Ishikawa (cell line): ENCODE results near the gene PCYT1A.

Experiments
- CEBPB ChIP-seq: IDR thresholded peaks from 2 replicates; pipeline ENCODE4 v1.6.1; 2012
- CREB1 ChIP-seq: IDR thresholded peaks from 2 replicates; pipeline ENCODE4 v1.6.1; 2012; ENCODE audit warnings: low read depth
- EGR1 ChIP-seq: IDR thresholded peaks from 2 replicates; pipeline ENCODE4 v1.6.1; 2012
- EP300 ChIP-seq: IDR thresholded peaks from 2 replicates; pipeline ENCODE4 v1.6.1; 2012; ENCODE audit warnings: borderline replicate concordance
- FOXM1 ChIP-seq: IDR thresholded peaks from 2 replicates; pipeline ENCODE4 v1.6.1; 2012; ENCODE audit warnings: low read depth, borderline replicate concordance
- NFIC ChIP-seq: IDR thresholded peaks from 2 replicates; pipeline ENCODE4 v1.6.1; 2012
- RAD21 ChIP-seq: IDR thresholded peaks from 2 replicates; pipeline ENCODE4 v1.6.1; 2012; ENCODE audit warnings: low read depth
- REST ChIP-seq: IDR thresholded peaks from 2 replicates; pipeline ENCODE4 v1.6.1; 2012; ENCODE audit warnings: low read depth, mild to moderate bottlenecking
- TAF1 ChIP-seq: IDR thresholded peaks from 2 replicates; pipeline ENCODE4 v1.6.1; 2012; ENCODE audit warnings: low read depth, mild to moderate bottlenecking
- TCF12 ChIP-seq: IDR thresholded peaks from 2 replicates; pipeline ENCODE4 v1.6.1; 2012; ENCODE audit warnings: low read depth
- TEAD4 ChIP-seq: IDR thresholded peaks from 2 replicates; pipeline ENCODE4 v1.6.1; 2012
- YY1 ChIP-seq: IDR thresholded peaks from 2 replicates; pipeline ENCODE4 v1.6.1; 2012; ENCODE audit warnings: low read depth
- ZBTB7A ChIP-seq: IDR thresholded peaks from 2 replicates; pipeline ENCODE4 v1.6.1; 2012; ENCODE audit warnings: low read depth
- TF ChIP-seq, protein P1 (sequence below): IDR thresholded peaks from 2 replicates; pipeline ENCODE4 v1.6.1; 2012
- TF ChIP-seq, protein P2 (sequence below): IDR thresholded peaks from 2 replicates; pipeline ENCODE4 v1.6.1; 2012

PCYT1A gene

GRCh38 chr3:196232154-196232881 is 55.2 kb downstream of the PCYT1A start:
- no peak for TF ChIP-seq REST
- TF ChIP-seq EP300: no peak
- TF ChIP-seq CREB1: no peak
- TF ChIP-seq, protein P1, sequence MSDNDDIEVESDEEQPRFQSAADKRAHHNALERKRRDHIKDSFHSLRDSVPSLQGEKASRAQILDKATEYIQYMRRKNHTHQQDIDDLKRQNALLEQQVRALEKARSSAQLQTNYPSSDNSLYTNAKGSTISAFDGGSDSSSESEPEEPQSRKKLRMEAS: no peak

GRCh38 chr3:196227629-196228493 is 59.7 kb downstream of the PCYT1A start:
- no peak for TF ChIP-seq TCF12
- TF ChIP-seq, protein P2, sequence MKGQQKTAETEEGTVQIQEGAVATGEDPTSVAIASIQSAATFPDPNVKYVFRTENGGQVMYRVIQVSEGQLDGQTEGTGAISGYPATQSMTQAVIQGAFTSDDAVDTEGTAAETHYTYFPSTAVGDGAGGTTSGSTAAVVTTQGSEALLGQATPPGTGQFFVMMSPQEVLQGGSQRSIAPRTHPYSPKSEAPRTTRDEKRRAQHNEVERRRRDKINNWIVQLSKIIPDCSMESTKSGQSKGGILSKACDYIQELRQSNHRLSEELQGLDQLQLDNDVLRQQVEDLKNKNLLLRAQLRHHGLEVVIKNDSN: no peak
- TF ChIP-seq, protein P1: no peak
- no peak for TF ChIP-seq REST
- TF ChIP-seq ZBTB7A: no peak
- no peak for TF ChIP-seq EP300
- no peak for TF ChIP-seq RAD21
- TF ChIP-seq CREB1: no peak
- TF ChIP-seq NFIC: no peak
- TF ChIP-seq YY1: no peak

GRCh38 chr3:196227121-196227561 is 60.4 kb downstream of the PCYT1A start:
- no peak for TF ChIP-seq FOXM1
- TF ChIP-seq NFIC: no peak
- TF ChIP-seq, protein P1: no peak
- no peak for TF ChIP-seq EGR1
- TF ChIP-seq EP300: no peak
- no peak for TF ChIP-seq CREB1
- no peak for TF ChIP-seq CEBPB
- TF ChIP-seq TAF1: no peak
- no peak for TF ChIP-seq RAD21

DNA sequence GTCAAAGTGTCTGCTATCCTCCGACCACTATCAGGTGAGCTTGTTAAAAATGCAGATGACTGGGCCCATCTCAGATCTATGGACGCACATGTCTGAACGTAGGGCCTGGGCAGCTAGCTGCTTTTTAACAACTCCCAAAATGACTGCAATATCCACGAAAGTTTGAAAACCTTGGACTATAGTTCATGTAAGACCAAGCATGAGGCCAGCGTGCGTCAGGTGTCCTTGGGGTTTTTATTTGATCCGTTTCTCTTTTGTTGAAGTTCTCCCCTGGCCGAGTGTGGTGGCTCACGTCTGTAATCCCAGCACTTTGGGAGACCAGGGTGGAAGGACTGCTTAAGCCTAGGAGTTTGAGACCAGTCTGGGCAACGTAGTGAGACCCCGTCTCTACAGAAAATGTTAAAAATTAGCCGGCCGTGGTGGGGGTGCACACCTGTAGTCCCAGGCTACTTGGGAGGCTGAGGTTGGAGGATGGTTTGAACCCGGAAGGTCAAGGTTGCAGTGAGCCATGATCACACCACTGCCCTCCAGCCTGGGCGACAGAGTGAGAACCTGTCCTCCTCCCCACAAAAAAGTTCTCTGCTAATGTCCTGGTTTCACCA is 61.7 kb downstream of the PCYT1A start:
- TF ChIP-seq NFIC (no peak), ZBTB7A (no peak), RAD21 (no peak), TEAD4 (no peak), FOXM1 (no peak), TCF12 (no peak), EGR1 (no peak)
- TF ChIP-seq, protein P1: no peak

- no peak for TF ChIP-seq TEAD4
- TF ChIP-seq TCF12: no peak
- no peak for TF ChIP-seq RAD21
- no peak for TF ChIP-seq NFIC
- no peak for TF ChIP-seq ZBTB7A
- TF ChIP-seq EGR1: no peak
- TF ChIP-seq TAF1: no peak
- no peak for TF ChIP-seq FOXM1
- no peak for TF ChIP-seq EP300
- TF ChIP-seq CREB1: no peak
- TF ChIP-seq, protein P1: no peak
- no peak for TF ChIP-seq REST
- TF ChIP-seq YY1: no peak
- TF ChIP-seq CEBPB: no peak
- TF ChIP-seq, protein P2: no peak
Observed at GRCh38 chr3:196225086-196225485, 62.4 kb downstream of the PCYT1A start.
